Measurements from ENCODE around the gene TRIM26.

DNA sequence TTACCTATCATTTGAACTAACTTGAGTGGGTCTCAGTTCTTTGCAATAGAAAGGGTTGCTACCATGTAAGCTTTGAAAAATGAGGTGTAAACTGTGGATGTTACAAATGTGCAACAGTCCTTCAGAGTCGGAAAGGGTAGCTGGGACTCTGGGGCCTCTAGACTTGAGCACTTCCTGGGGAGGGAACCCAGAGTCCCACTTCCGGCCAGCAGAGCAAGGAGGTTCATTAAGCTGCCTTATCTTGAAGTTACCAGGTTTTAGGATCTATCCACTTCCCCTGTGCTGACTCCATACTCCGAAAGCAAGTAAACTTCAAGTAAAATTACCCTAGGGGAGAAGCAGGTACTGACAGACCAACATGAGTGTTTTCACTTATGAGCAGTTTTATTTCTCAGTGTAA, 61.6 kb downstream of the TRIM26 start:
- TF ChIP-seq, protein P1, sequence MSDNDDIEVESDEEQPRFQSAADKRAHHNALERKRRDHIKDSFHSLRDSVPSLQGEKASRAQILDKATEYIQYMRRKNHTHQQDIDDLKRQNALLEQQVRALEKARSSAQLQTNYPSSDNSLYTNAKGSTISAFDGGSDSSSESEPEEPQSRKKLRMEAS (IDR thresholded peaks at IDR 0.05) = no peak
- TF ChIP-seq FOXM1 (IDR thresholded peaks at IDR 0.05; ENCODE audit: borderline replicate concordance, low read depth) (no peak), EP300 (IDR thresholded peaks at IDR 0.05; ENCODE audit: borderline replicate concordance) (no peak), TAF1 (IDR thresholded peaks at IDR 0.05; ENCODE audit: low read depth) (no peak), NFIC (IDR thresholded peaks at IDR 0.05) (no peak), RAD21 (IDR thresholded peaks at IDR 0.05; ENCODE audit: low read depth) (no peak), EGR1 (IDR thresholded peaks at IDR 0.05) (no peak), YY1 (IDR thresholded peaks at IDR 0.05; ENCODE audit: low read depth) (no peak), TEAD4 (IDR thresholded peaks at IDR 0.05) (no peak), CEBPB (IDR thresholded peaks at IDR 0.05) (no peak), ZBTB7A (IDR thresholded peaks at IDR 0.05; ENCODE audit: low read depth) (no peak), TCF12 (IDR thresholded peaks at IDR 0.05; ENCODE audit: low read depth) (no peak)
- TF ChIP-seq, protein P2, sequence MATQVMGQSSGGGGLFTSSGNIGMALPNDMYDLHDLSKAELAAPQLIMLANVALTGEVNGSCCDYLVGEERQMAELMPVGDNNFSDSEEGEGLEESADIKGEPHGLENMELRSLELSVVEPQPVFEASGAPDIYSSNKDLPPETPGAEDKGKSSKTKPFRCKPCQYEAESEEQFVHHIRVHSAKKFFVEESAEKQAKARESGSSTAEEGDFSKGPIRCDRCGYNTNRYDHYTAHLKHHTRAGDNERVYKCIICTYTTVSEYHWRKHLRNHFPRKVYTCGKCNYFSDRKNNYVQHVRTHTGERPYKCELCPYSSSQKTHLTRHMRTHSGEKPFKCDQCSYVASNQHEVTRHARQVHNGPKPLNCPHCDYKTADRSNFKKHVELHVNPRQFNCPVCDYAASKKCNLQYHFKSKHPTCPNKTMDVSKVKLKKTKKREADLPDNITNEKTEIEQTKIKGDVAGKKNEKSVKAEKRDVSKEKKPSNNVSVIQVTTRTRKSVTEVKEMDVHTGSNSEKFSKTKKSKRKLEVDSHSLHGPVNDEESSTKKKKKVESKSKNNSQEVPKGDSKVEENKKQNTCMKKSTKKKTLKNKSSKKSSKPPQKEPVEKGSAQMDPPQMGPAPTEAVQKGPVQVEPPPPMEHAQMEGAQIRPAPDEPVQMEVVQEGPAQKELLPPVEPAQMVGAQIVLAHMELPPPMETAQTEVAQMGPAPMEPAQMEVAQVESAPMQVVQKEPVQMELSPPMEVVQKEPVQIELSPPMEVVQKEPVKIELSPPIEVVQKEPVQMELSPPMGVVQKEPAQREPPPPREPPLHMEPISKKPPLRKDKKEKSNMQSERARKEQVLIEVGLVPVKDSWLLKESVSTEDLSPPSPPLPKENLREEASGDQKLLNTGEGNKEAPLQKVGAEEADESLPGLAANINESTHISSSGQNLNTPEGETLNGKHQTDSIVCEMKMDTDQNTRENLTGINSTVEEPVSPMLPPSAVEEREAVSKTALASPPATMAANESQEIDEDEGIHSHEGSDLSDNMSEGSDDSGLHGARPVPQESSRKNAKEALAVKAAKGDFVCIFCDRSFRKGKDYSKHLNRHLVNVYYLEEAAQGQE (IDR thresholded peaks at IDR 0.05; ENCODE audit: low read depth) = no peak

Data from Ishikawa (cell line).